NCI-H1930 (cell line): Measurements from ENCODE around the gene ADORA2B.
"Not testable (repeated sequence)": the region's sequence is repeated elsewhere in the genome, so short reads cannot be mapped to it uniquely, and the experiment has no call there.

Source experiments
- DNase-seq, 2 experiments: peaks; one replicate each; lab custom pipeline; 2025; lab: John Stamatoyannopoulos, UW

ADORA2B gene

DNA sequence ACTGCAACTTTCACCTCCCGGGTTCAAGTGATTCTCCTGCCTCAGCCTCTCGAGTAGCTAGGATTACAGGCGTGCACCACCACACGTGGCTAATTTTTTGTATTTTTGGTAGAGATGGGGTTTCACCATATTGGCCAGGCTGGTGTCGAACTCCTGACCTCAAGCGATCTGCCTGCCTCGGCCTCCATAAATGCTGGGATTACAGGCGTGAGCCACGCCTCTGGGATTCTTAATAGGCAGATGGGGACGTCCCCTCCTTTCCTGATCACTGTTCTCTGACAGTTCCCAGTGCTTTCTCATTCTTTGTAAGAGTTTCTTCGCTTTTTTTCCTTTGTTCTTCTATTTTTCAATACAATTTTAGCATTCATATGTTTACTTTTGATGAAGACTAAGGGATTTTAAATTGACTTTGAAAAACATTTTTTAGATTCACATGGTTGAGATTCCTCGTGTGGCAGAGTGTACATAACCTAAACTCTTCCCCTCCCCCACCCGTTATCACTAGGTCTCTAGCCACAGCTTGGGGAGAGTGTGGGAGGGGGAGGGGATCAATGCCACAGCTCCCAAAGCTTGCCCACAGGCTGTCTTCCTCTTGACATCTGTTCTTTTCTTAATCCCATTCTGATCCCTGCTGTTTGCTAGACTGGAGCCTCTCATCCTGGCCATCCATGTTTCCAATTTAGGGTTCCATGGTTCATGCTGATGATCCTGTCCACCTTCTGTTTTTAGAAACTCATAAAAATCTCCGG is 11.0 kb downstream of the ADORA2B start:
- DNase-seq = no peak

DNA sequence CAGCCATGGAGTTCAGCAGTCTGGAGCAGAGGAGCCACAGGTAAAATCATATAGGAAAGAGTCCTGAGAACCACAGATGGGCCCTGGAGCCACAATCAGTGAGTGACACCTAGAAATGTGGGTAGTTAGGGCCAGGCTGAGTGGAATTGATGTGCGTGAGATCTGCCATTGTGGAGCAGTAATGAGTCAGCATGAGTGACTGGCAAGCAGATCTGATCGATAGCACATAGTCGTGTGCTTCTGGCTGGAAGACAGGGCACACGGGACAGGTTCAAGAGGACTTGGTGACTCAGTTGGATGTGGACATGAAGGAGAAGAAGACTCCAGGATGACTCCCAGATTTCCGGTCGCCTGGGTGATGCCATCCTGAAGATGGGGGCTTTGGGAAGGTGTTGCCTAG is 12.3 kb downstream of the ADORA2B start:
- no peak for DNase-seq

DNA sequence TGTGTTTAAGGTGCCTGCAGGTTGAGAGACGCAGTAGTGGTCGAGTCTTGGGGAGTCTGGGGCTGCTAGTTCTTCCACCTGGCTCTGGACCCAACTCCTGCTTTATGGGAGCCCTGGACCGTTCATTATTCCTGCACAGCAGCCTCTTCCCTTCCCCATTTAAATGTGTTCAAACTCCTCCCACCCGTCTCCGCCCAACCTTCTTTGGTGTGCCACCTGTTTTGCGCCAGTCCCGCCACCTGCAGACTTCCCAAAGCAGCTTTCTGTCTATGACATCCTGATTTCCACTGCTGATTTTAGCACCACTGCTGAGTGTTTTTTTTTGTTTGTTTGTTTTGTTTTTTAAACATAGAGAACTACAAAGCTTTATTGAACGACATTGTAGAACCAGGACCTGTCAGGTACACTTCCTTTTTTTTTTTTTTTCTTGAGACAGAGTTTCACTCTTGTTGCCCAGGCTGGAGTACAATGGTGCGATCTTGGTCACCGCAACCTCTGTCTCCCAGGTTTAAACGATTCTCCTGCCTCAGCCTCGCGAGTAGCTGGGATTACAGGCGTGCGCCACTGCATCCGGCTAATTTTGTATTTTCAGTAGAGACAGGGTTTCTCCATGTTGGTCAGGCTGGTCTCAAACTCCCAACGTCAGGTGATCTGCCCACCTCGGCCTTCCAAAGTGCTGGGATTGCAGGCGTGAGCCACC is 12.8 kb downstream of the ADORA2B start:
- no peak for DNase-seq

DNA sequence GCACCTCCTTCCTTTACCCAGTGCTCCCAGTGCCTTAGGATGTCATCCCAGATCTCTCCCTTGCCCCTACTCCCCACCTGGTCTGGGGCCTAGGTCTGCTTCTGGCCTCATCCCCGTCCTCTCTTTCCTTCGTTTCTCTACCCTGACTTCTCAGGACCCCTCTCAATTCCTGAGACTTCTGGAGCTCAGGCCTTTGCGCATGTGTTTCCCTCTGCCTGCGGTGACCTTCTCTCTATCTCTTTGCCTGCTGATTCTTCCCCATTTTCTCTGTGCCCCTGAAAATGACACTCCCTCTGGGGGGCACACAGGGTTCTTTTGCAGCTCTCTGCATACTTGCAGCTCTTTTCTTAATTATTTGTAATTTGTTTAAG is 13.5 kb downstream of the ADORA2B start:
- no peak for DNase-seq

DNA sequence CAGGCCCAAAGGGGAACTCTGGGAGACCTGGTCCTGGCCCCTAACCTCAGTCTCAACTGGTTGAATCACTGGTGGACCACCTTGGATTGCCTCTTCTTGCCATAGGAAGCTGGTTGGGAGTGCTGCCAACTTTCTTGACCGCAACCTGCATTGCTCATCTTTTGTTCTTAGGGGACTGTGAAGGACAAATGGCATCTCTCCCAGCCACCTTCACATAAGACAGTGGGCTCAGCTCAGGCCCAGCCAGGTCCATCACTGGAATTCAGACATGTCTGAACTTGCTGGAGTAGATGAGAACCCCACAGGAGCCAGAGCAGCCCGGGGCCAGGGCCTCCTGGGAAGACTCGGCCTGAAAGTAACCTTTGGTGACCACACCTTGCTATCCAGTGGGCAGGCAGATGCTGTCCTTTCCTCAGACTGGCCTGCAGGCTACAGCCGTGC is 18.8 kb downstream of the ADORA2B start:
- DNase-seq = no peak

DNA sequence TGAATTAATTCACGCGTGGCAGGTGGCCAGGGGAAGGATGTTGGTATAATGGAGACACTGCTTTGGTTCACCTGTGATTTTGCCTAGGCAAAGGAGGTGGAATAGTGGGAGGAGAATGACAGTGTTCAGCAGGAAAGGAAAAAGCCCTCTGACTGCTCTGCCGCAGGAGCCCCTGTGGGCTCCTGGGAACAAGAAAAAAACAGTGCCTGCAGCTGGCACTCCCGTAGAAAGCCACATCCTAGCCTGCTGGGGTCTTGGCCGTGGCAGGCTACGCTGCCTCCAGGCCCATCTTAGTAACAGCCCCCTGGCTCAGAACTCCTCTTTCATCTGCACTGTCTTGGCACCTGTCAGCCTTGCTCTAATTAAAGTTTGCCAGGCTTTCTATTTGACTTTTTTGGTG is 20.6 kb downstream of the ADORA2B start:
- DNase-seq = no peak

DNA sequence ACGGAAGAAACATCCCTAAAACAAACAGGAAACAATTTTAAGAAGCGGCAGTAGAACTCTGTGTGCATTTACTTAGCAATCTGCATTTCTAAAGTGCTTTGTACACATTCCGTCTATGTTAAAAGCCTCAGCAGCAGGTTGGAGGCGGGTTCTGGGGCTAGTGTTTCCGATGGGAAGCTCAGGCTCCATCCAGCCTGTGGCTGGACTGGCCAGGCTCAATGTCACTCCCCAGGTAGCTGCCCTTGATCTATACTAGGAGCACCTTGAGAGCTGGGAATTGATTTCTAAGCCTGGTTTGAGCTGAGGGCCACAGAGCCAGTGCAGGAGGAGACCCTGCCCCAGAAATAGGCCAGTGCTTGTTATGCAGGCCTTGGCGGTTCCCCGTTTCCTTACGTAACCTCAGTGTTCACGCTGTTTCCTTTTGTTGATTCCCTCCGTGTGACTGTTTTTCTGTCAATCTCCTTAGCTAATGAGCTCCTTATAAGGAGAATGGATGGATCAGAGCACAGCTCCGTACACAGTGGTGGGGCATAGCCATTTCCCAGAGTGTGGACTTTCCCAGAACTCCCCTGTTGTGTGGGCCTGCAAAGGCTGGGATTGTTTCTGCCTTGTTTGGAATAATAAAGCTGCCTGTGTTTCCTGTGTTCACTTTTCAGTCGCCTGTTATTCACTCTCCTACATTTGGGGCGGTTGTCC is 21.4 kb downstream of the ADORA2B start:
- no peak for DNase-seq

DNA sequence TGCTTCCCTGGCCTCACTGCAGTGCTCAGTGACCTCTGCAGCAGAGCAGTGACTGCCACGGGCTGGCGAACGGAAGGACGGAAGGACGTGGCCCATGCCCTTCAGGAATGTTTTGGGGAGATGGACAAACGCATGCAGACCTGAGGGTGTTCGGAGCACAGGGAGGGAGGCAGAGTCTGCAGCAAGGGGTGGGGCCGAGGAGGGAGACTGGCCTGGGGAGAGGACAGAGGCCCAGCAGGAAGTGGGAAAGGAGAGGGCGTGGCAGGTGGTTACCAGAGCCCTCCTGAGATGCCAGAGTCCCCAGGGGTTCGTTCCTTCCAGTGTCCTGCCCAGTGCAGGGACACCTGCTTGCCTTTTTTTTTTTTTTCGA is 21.9 kb downstream of the ADORA2B start:
- DNase-seq = no peak

DNA sequence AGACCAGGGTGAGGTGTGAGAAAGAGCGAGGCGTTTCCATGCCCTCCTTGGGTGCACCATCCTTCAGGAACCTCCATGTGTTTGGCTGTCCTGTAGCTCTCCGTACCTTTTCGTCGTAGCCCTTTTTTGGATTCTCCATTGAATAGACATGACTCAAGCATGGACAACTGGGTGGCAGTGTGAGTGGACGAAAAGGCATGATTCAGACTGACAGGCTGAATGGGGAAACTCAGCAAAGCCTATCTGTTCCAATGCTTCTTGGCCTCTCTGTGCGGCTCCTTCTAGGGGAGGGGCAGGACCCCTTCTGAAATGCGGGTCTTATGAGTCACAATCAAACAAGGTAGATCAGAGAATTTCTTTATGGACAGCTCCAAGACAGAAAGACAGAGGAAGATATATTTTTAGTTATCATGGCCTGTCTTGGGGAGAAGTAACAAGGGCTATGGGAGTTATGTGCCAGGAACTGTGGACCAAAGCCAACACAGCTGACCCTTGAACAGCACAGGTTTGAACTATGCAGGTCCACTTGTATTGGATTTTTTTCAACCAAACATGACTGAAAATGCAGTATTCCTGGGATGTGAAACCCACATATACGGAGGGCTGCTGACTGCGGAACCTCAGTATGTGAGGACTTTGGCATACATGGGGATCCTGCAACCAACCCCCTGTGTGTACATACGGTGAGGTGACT is 22.9 kb downstream of the ADORA2B start:
- DNase-seq = no peak

DNA sequence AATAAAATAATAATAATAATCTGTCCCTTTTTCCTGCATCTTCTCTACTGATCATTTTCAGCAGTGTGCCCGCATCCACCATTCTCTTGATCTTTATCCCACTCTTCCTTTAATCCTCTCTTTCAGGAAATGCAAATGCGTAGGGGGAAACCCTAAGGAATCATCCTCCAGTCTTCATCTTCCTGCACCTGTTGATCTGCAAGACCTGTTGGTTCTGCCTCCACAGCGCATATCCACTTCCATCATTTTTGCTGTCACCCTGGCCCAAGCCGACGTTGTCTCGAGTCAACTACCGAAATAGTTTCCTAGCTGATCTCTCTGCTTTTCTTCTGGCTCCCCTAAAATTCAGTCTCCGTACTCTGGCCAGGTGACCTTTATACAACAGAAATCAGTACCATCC is 24.5 kb downstream of the ADORA2B start:
- no peak for DNase-seq

DNA sequence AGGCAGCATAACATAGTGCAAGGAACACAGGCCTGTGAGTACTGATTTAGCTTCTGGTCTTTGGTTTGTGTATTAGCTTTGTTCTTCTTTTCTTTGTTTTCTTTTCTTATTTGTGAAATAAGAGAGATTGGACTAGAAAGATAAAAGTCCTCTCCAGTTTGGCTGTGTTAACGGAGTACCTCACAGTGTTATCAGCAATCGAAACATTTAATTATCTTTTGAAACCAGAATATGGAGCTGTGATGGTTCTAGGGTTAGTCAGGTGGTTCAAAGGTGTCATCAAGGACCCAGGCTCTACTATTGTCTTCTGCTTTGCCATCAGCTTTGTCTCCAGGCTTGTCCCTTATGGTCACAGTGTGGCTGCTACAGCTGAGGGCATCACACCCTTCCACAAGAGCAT is 25.6 kb downstream of the ADORA2B start:
- DNase-seq = no peak

DNA sequence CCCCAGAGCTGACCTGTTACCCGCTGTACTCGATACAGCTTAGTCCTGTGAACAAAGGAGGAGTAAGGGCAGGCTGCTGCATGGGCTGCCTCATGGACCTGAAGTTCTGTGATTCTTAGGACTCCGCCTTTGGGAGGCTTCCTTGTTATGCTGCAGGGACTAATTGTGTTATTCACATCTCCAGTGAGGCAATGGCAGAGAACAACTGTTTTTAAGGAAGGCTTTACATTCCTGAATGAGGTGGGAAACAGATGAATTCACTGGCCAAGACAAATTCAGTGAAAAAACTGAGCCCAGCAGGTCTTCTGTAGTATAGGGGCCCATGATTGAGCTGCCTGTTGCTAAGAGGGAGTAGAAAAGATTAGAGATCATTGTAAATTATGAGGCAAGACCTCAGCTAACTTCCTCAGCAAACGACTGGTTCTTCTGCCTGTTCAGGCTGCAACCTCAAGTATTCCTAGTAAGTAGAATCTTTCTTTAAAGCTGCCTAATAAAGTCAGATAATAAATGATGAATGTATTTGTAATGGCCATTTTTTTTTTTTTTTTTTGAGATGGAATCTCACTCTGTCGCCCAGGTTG is 26.3 kb downstream of the ADORA2B start:
- no peak for DNase-seq

DNA sequence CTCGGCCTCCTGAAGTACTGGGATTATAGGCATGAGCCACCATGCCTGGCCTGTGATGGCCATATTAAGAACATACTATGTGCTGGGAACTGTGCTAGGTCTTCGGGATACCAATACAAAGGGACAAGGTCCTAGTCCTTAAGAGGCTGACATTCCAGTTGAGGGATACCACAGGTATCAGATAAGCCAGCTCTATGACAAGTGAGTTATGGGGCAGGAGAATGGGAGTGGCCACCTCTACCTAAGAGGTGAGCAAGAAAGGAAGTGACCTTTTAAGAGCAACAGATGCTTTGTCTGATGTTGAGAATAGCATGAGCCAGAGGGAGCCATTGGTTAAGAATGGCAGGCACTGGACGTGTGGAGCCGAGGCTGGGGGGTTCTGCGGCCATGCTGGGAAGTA is 27.0 kb downstream of the ADORA2B start:
- no peak for DNase-seq

DNA sequence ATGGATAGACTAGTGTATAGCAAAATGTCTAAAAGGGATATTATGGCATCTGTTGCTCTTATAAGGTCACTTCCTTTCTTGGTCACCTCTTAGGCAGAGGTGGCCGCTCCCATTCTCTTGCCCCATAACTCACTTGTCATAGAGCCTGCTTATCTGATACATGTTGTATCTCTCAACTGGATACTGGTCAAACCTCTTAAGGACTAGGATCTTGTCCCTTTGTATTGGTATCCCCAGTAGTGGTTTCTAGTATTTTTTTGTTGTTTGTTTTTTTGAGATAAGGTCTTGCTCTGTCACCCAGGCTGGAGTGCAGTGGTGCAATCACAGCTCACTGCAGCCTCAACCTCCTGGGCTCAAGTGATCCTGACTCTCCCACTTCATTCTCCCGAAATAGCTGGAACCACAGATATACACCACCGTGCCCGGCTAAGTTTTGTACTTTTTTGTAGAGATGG is 27.6 kb downstream of the ADORA2B start:
- DNase-seq = no peak

DNA sequence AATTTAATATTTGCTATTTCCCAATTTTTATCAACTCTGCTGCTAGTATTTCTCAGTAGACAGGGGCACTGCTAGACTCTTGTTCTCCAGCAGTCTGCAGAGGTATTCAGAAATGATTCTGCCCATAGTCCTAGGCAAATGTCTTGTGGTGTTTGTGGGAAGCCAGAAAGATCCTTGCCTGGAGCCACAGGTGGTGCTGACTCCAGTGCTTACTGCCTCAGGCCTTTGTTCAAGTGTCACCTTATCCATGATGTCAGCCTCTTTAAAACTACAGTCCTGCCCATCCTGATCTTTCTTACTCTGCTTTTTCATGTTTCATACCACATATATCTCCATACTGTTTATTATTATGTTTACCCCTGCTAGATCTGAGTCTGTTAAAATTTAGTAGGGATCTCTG is 28.1 kb downstream of the ADORA2B start:
- no peak for DNase-seq

DNA sequence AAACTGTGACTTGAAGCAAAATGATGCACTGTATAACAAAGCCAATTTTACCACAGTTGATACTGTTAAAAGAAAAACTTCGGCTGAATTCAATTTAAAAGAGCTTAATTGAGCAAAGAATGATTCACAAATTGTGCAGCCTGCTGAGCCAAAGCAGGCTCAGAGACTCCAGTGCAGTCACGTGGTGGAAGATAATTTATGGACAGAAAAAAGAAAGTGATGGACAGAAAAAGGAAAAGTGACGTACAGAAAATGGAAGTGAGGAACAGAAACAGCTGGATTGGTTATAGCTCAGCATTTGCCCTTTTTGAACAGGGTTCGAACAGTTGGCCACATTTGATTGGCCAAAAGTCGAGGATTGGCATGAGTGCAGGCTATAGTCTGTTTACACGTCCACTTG is 28.9 kb downstream of the ADORA2B start:
- no peak for DNase-seq

DNA sequence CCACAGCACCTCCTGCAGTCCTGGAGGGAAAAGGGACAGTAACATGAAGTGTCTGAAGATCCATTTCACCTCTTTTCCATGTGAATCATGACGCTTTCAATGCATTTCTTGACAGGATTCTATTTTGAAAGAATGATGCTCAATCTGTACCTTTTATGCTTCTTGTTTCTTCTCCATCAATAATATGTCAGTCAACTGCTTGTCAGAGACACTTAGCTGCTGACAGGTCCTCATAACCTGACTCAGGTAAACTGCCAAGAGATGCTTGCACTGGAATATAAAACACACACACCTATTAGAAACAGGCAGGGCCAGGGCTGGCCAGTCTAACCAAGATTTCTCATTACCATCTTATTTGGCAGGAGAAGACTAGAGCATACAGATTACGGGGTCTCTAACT is 33.0 kb downstream of the ADORA2B start:
- no peak for DNase-seq

DNA sequence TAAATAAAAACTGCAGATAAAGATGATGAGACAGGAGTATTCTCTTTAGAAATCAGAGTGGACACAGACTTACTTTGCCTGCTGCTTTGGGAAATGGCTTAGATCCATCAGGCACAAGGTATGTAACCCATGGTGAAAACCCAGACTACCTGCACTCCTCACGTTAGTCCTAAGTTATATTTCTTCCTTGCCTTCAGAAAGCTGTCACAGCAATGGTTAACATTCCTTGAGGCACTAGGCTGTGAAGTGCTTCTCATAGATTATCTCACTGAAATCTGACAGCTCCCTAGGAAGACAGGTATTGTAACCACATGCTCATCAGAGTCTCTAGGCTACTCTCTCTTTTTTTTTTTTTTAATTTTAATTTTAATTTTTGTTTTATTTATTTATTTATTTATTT is 33.7 kb downstream of the ADORA2B start:
- DNase-seq = no peak

DNA sequence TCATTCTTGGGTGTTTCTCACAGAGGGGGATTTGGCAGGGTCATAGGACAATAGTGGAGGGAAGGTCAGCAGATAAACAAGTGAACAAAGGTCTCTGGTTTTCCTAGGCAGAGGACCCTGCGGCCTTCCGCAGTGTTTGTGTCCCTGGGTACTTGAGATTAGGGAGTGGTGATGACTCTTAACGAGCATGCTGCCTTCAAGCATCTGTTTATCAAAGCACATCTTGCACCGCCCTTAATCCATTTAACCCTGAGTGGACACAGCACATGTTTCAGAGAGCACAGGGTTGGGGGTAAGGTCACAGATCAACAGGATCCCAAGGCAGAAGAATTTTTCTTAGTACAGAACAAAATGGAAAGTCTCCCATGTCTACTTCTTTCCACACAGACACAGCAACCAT is 34.1 kb downstream of the ADORA2B start:
- not testable (repeated sequence) for DNase-seq

DNA sequence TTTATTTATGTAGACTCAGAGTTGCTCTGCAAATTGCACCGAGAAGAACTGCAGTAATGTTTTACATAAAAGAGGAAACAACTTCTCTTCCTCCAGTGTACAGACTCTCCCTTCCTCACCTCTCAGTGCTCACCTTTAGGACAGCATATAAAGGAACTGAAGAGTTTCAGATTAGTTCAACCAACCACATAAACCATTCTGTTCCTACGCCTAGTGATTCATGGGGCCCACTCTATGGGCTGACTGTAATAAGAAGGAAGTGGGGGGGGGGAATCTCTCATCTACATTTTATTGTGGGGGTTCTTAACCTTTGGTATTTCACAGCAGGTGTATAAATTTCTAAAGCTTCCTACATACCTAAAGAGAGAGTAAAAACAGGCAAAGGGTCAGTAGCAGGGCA is 36.3 kb downstream of the ADORA2B start:
- no peak for DNase-seq

DNA sequence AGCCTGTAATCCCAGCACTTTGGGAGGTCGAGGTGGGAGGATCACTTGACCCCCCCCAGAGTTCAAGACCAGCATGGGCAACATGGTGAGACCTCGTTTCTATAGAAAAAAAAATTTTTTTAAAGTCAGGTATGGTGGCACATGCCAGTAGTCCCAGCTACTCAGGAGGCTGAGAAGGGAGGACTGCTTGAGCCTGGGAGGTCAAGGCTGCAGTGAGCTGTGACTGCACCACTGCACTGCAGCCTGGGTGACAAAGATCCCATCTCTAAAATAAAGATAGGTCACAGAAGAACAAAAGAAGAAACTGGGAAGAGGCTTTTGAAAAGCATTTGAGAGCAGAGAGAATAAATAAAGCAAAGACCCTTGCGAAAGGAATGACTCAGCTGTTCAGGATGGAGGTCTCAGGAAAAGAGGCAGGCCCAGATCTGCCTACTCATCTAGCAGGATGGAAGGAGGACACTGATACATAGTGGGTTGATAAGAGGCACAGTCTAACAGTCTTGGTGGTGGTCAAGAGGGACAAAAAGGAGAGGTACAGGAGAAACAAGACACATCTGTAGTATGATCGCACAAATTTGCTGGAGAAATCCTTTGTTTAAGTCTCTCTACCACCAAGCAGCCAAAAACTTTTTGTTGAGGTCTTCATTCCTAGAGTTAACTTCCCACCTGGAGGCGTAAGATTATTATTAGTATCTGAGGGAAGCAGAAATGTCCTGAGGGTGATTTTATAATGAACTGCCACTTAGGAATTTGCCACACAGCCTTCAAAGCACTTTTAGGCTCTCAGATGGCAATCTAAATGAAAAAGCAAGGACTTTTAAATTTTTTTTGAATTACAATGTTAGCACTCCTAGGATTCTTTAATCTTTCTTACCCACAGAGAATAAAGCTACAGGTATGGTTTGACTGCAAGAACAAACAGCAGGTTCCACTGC is 37.0 kb downstream of the ADORA2B start:
- no peak for DNase-seq
